ENCODE measurements around the gene SPNS3.

The SPNS3 gene

GRCh38 chr17:4420692-4421131 is 13.0 kb upstream of the SPNS3 start:
- peak; percentile 12 for DNase-seq (ENCODE audit: low read depth, low spot score)
- POLR2A ChIA-PET: no interaction called here
- H3K4me3 ChIP-seq (ENCODE audit: low read depth, low read length): no peak overlapping the region; the same call in 1 of the 2 replicates
- CTCF ChIA-PET: interaction anchor here (0.6 to 14.5 kb wide), 33 partner anchors 9 to 351 kb away, joined by 3 to 223 read pairs (median 4); partner anchors contain the start of gene TM4SF5
- TF ChIP-seq, protein P1, sequence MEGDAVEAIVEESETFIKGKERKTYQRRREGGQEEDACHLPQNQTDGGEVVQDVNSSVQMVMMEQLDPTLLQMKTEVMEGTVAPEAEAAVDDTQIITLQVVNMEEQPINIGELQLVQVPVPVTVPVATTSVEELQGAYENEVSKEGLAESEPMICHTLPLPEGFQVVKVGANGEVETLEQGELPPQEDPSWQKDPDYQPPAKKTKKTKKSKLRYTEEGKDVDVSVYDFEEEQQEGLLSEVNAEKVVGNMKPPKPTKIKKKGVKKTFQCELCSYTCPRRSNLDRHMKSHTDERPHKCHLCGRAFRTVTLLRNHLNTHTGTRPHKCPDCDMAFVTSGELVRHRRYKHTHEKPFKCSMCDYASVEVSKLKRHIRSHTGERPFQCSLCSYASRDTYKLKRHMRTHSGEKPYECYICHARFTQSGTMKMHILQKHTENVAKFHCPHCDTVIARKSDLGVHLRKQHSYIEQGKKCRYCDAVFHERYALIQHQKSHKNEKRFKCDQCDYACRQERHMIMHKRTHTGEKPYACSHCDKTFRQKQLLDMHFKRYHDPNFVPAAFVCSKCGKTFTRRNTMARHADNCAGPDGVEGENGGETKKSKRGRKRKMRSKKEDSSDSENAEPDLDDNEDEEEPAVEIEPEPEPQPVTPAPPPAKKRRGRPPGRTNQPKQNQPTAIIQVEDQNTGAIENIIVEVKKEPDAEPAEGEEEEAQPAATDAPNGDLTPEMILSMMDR (IDR thresholded peaks at IDR 0.05; ENCODE audit: insufficient read depth, low read length, missing control alignments): peak; percentile 80

DNA sequence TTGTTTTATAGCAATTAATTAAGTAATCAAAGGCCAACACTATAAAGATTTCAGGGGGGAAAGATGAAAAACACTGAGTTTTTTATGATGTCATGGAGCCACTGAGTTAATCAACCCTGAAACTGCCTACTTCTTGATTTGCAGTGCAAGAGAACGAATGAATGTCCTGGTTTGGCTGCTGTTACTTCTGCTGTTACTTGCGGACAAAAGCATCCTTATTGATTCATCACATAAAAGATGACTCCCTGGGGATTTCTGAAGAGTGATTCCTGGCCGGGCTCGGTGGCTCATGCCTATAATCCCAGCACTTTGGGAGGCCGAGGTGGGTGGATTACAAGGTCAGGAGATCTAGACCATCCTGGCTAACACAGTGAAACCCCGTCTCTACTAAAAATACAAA is 10.9 kb upstream of the SPNS3 start:
- ChIA-PET CTCF (interaction anchor here (0.7 kb wide), 1 partner anchor 117 kb away, joined by 3 read pairs; no protein-coding TSS in a partner anchor), POLR2A (no interaction called here)
- no peak for DNase-seq (ENCODE audit: low read depth, low spot score)
- no peak overlapping the region for H3K4me3 ChIP-seq (ENCODE audit: low read depth, low read length)
- TF ChIP-seq, protein P1 (IDR thresholded peaks at IDR 0.05; ENCODE audit: insufficient read depth, low read length, missing control alignments): no peak

GRCh38 chr17:4425398-4425797 is 8.3 kb upstream of the SPNS3 start:
- TF ChIP-seq, protein P1 (IDR thresholded peaks at IDR 0.05; ENCODE audit: insufficient read depth, low read length, missing control alignments): no peak
- no peak for DNase-seq (ENCODE audit: low read depth, low spot score)
- CTCF ChIA-PET: interaction anchor here (1.2 to 1.8 kb wide), 2 partner anchors 200 to 210 kb away, joined by 3 to 6 read pairs; no protein-coding TSS in a partner anchor
- POLR2A ChIA-PET: no interaction called here
- no peak overlapping the region for H3K4me3 ChIP-seq (ENCODE audit: low read depth, low read length)

GRCh38 chr17:4426499-4427208 is 7.1 kb upstream of the SPNS3 start:
- TF ChIP-seq, protein P1 (IDR thresholded peaks at IDR 0.05; ENCODE audit: insufficient read depth, low read length, missing control alignments): no peak
- no peak for DNase-seq (ENCODE audit: low read depth, low spot score)
- ChIA-PET CTCF (interaction anchor here (1.3 kb wide), 1 partner anchor 8 kb away, joined by 5 read pairs; no protein-coding TSS in a partner anchor), POLR2A (no interaction called here)
- no peak overlapping the region for H3K4me3 ChIP-seq (ENCODE audit: low read depth, low read length)

- POLR2A ChIA-PET: no interaction called here
- DNase-seq (ENCODE audit: low read depth, low spot score): no peak
- CTCF ChIA-PET: interaction anchor here (1.3 kb wide), 1 partner anchor 8 kb away, joined by 5 read pairs; no protein-coding TSS in a partner anchor
- H3K4me3 ChIP-seq (ENCODE audit: low read depth, low read length): no peak overlapping the region
- TF ChIP-seq, protein P1 (IDR thresholded peaks at IDR 0.05; ENCODE audit: insufficient read depth, low read length, missing control alignments): no peak
These were observed 6.2 kb upstream of the SPNS3 start for GRCh38 chr17:4427505-4427904.

DNA sequence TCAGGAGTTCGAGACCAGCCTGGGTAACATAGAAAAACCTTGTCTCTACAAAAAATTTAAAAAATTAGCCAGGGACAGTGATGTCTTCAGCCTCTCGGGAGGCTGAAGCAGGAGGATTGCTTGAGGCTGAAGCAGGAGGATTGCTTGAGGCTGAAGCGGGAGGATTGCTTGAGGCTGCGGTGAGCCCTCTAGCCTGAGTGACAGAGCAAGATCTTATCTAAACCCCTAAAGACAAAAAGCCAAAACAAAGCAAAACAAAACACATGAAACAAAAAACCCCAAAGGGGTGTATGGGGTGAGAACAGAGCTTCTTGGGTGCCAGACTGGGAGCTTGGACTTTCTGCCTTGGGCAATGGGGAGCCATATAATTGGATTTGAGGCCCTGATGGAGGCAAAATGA is 2.6 kb downstream of the SPNS3 start:
- no peak overlapping the region for H3K4me3 ChIP-seq (ENCODE audit: low read depth, low read length)
- ChIA-PET CTCF (interaction anchor here (0.9 to 1.0 kb wide), 2 partner anchors 15 to 16 kb away, joined by 3 to 8 read pairs; no protein-coding TSS in a partner anchor), POLR2A (no interaction called here)
- DNase-seq (ENCODE audit: low read depth, low spot score): no peak
- TF ChIP-seq, protein P1 (IDR thresholded peaks at IDR 0.05; ENCODE audit: insufficient read depth, low read length, missing control alignments): no peak

Data from AG04449 (cell line).